ENCODE data around the gene HS6ST1. TPM values are rescaled to one million over a fixed set of nuclear protein-coding genes. Genes with fewer than 3 reads are reported as not detected.

HS6ST1 gene
- total RNA-seq, 2 experiments from 2014 or later, result 7.1 to 8.7 TPM

DNA sequence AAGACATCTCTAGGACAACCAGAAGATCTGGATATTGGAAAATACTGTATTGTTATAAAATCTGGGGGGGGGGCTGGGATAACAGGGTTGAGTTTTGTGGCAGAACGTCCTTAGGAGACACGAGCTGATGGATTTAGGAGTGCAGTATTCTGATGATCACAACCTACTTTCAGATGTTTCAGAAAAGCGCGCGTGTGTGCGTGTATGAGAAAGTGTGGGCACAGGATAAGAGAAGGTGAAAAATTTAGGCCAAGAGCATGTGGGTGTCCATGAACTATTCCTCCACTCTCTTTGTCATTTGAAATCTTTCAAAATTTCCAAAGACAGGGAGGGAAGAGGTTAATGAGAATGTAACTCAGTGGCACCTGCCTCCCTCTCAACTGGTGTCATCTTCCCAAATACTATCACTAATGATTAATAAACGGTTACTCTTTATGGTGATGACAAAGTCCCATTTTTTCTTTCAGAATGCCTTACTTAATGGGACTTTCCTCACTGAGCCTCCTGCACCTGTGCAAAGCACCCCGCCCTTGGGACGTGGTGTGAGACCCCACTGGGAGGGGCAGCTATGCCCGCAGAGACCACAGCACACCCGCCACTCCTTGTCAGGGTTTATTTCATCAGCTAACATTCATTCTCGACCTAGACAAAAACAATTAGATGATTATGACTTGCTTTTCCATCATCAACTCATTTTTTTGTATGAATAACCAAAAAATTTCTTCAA lies 53.6 kb downstream of the HS6ST1 start:
- no peaks in the 10 kb centered on the region for H3K9me3 Mint-ChIP-seq
- TF ChIP-seq, protein P1, sequence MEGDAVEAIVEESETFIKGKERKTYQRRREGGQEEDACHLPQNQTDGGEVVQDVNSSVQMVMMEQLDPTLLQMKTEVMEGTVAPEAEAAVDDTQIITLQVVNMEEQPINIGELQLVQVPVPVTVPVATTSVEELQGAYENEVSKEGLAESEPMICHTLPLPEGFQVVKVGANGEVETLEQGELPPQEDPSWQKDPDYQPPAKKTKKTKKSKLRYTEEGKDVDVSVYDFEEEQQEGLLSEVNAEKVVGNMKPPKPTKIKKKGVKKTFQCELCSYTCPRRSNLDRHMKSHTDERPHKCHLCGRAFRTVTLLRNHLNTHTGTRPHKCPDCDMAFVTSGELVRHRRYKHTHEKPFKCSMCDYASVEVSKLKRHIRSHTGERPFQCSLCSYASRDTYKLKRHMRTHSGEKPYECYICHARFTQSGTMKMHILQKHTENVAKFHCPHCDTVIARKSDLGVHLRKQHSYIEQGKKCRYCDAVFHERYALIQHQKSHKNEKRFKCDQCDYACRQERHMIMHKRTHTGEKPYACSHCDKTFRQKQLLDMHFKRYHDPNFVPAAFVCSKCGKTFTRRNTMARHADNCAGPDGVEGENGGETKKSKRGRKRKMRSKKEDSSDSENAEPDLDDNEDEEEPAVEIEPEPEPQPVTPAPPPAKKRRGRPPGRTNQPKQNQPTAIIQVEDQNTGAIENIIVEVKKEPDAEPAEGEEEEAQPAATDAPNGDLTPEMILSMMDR (IDR thresholded peaks at IDR 0.05), result no peak
- Histone ChIP-seq H3K27me3 (ENCODE audit: control insufficient read depth in 1 of 2, insufficient read depth in 2 of 2, low read length in 2 of 2) (no peaks in the 10 kb centered on the region), H3K27ac (ENCODE audit: low read depth in 1 of 2, low read length in 2 of 2) (no peak overlapping the region), H3K4me3 (ENCODE audit: low read length) (no peak overlapping the region), H3K9me3 (ENCODE audit: control insufficient read depth in 1 of 2, insufficient read depth in 1 of 2, low read length in 2 of 2) (peaks cover 0 to 15% of the 10 kb centered on the region in 2 experiments), H3K4me1 (ENCODE audit: insufficient read depth, low read length) (no peaks in the 10 kb centered on the region), H3K36me3 (ENCODE audit: insufficient read depth, low read length) (no peaks in the 10 kb centered on the region)
- ChIA-PET CTCF (no interaction called here), POLR2A (no interaction called here)
- H3K4me3 Mint-ChIP-seq, result no peak overlapping the region
- no peaks in the 10 kb centered on the region for H3K4me1 Mint-ChIP-seq (ENCODE audit: low read depth)
- H3K27ac Mint-ChIP-seq, result no peak overlapping the region
- no peak for ATAC-seq (ENCODE audit: poor library complexity)
- no peak for DNase-seq
- no peaks in the 10 kb centered on the region for H3K27me3 Mint-ChIP-seq
- no peaks in the 10 kb centered on the region for H3K36me3 Mint-ChIP-seq (ENCODE audit: low read depth)
- intact Hi-C loops (cut with DNase I, micrococcal nuclease), result no loop called here

DNA sequence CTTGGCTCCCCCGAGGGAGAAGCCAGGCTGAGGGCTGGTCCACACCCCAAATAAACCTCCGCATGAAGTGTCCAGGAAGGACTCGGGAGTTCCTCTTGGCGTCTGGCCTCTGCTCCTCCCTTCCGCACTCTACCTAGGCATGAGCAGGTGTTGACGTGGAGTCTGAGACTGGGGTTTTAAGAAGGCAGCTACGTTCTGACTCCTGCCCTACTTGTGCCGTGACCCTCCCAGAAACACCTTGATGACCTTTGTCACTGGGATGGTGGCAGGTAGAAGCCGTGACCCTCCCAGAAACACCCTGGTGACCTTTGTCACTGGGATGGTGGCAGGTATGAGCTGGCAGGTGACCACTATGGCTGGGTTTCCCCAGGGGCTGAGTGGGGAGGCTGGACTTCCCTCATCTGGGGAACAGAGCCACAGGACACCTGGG lies 54.8 kb downstream of the HS6ST1 start:
- H3K4me3 ChIP-seq (ENCODE audit: low read length), result no peak overlapping the region
- no peak overlapping the region for H3K27ac ChIP-seq (ENCODE audit: low read depth in 1 of 2, low read length in 2 of 2)
- CTCF ChIA-PET, result no interaction called here
- no peaks in the 10 kb centered on the region for H3K36me3 ChIP-seq (ENCODE audit: insufficient read depth, low read length)
- H3K9me3 Mint-ChIP-seq, result no peaks in the 10 kb centered on the region
- H3K27me3 ChIP-seq (ENCODE audit: control insufficient read depth in 1 of 2, insufficient read depth in 2 of 2, low read length in 2 of 2), result no peaks in the 10 kb centered on the region
- H3K27me3 Mint-ChIP-seq, result no peaks in the 10 kb centered on the region
- no peaks in the 10 kb centered on the region for H3K4me1 ChIP-seq (ENCODE audit: insufficient read depth, low read length)
- H3K27ac Mint-ChIP-seq, result no peak overlapping the region
- no peaks in the 10 kb centered on the region for H3K36me3 Mint-ChIP-seq (ENCODE audit: low read depth)
- H3K4me1 Mint-ChIP-seq (ENCODE audit: low read depth), result no peaks in the 10 kb centered on the region
- TF ChIP-seq, protein P1 (IDR thresholded peaks at IDR 0.05), result no peak
- peaks cover 0 to 15% of the 10 kb centered on the region in 2 experiments for H3K9me3 ChIP-seq (ENCODE audit: control insufficient read depth in 1 of 2, insufficient read depth in 1 of 2, low read length in 2 of 2)
- no peak for ATAC-seq (ENCODE audit: poor library complexity)
- intact Hi-C loops (cut with DNase I, micrococcal nuclease), result no loop called here
- peak in 1 of 14 experiments; percentile 7 for DNase-seq
- H3K4me3 Mint-ChIP-seq, result no peak overlapping the region
- POLR2A ChIA-PET, result no interaction called here

DNA sequence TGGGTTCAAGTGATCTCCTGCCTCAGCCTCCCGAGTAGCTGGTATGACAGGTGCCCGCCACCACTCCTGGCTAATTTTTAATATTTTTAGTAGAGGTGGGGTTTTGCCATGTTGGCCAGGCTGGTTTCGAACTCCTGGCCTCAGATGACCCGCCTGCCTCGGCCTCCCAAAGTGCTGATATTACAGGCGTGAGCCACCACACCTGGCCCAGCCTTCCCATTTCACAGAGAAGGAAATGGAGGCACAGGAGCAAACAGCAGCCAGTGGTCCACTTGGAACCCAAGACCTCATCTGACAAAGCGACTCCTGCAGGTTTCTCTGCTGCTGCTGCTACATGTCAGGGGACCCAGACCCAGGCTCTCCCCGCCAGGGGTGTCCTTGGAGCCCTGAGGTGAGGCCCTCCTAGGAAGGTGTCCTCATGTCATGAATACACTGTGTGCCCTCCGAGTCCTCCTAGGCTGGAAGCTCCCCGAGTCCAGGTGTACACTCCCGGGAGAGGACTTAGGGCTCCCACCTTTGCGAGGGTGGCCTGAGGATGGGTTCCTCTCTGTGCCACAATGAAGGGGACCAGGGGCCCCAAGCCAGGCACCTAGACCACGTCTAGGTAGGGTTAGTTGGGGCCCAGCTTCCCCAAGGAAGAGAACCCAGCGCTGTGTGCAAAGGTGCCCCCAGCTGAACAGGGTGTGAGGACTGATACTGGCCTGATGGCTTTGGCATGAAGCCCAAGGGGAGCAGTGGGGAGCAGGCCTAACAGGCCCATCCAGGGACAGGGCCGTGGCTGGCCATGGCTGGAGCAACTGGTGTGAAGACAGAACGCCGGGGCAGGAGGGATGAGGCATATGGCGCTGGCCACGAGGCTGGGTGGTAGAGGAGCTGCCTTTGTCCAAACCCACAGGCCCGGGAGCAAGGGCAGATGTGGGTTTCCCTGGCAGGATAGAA lies 56.1 kb downstream of the HS6ST1 start:
- TF ChIP-seq, protein P1 (IDR thresholded peaks at IDR 0.05), result no peak
- Histone ChIP-seq H3K36me3 (ENCODE audit: insufficient read depth, low read length) (no peaks in the 10 kb centered on the region), H3K4me3 (ENCODE audit: low read length) (no peak overlapping the region), H3K27me3 (ENCODE audit: control insufficient read depth in 1 of 2, insufficient read depth in 2 of 2, low read length in 2 of 2) (no peaks in the 10 kb centered on the region), H3K4me1 (ENCODE audit: insufficient read depth, low read length) (no peaks in the 10 kb centered on the region), H3K9me3 (ENCODE audit: control insufficient read depth in 1 of 2, insufficient read depth in 1 of 2, low read length in 2 of 2) (peaks cover 0 to 22% of the 10 kb centered on the region in 2 experiments), H3K27ac (ENCODE audit: low read depth in 1 of 2, low read length in 2 of 2) (no peak overlapping the region)
- no peaks in the 10 kb centered on the region for H3K36me3 Mint-ChIP-seq (ENCODE audit: low read depth)
- H3K27ac Mint-ChIP-seq, result no peak overlapping the region
- intact Hi-C loops (cut with DNase I, micrococcal nuclease), result no loop called here
- ATAC-seq (ENCODE audit: poor library complexity), result no peak
- ChIA-PET POLR2A (no interaction called here), CTCF (no interaction called here)
- H3K9me3 Mint-ChIP-seq, result no peaks in the 10 kb centered on the region
- no peak overlapping the region for H3K4me3 Mint-ChIP-seq
- DNase-seq, result no peak
- H3K4me1 Mint-ChIP-seq (ENCODE audit: low read depth), result no peaks in the 10 kb centered on the region
- H3K27me3 Mint-ChIP-seq, result no peaks in the 10 kb centered on the region
